OCI-LY7 (cell line): ENCODE measurements around the gene BEND3.

Source experiments
- CTCF ChIP-seq: fragments of 200-600 bp; sonication (generic); conservative IDR thresholded peaks from 2 replicates; pipeline ENCODE4 v1.5.1; 2014; ENCODE audit warnings: mild to moderate bottlenecking, antibody characterized with exemption, low read length, moderate library complexity, mixed read lengths
- EZH2phosphoT487 ChIP-seq: fragments of 200-600 bp; sonication (generic); IDR thresholded peaks from 2 replicates; pipeline ENCODE4 v1.6.1; 2018; ENCODE audit warnings: low read depth, borderline replicate concordance, mild to moderate bottlenecking, mixed run types, antibody characterized with exemption, low read length, moderate library complexity, mixed read lengths

GRCh38 chr6:107056796-107057195, 58.5 kb downstream of the BEND3 start:
- no peak for TF ChIP-seq CTCF
- TF ChIP-seq EZH2phosphoT487 = no peak
